Peyer's patch (tissue), 4 donors: Measurements from ENCODE around the gene PTCD2. TPM values are rescaled to one million over a fixed set of nuclear protein-coding genes. Genes with fewer than 3 reads are reported as not detected.

Source experiments
- DNase-seq, 3 donors: peaks; one replicate each; pipeline ENCODE4 v3.0.0-alpha.2; 2017 to 2019
- H3K27ac ChIP-seq, 4 donors: fragments of 200-600 bp; sonication (generic); one replicate each; pipeline ENCODE4 v1.5.1; 2016 to 2019
- H3K27me3 ChIP-seq, 2 donors: fragments of 200-600 bp; sonication (generic); one replicate each; pipeline ENCODE4 v1.5.1; 2019
- H3K36me3 ChIP-seq, 3 donors: fragments of 200-600 bp; sonication (generic); one replicate each; pipeline ENCODE4 v1.5.1; 2016 to 2019
- H3K4me1 ChIP-seq, 4 donors: fragments of 200-600 bp; sonication (generic); one replicate each; pipeline ENCODE4 v1.5.1; 2016 to 2019
- H3K4me3 ChIP-seq, 4 donors: fragments of 200-600 bp; sonication (generic); 1 replicate in 3 of 4; 2 replicates in 1 of 4; pipeline ENCODE4 v1.5.1; 2016 to 2019; ENCODE audit warnings: mild to moderate bottlenecking in 1 of 4
- H3K9me3 ChIP-seq, 4 donors: fragments of 200-600 bp; sonication (generic); one replicate each; pipeline ENCODE4 v1.5.1; 2016 to 2019; ENCODE audit warnings: mild to moderate bottlenecking in 1 of 4
- POLR2A ChIP-seq, 2 donors: fragments of 450-650 bp; IDR thresholded peaks; one replicate each; pipeline ENCODE4 v1.5.1; 2017; ENCODE audit warnings: antibody characterized with exemption in 2 of 2, mild to moderate bottlenecking in 2 of 2, moderate library complexity in 2 of 2
- total RNA-seq, 4 donors: library from RNA; depleted of rRNA; stranded (reverse); fragments of >200 nt; gene quantifications; one replicate each; pipeline ENCODE4 v1.1.0, GENCODE V29; 2016
- TF ChIP-seq, protein P1 (sequence below), 6 experiments: fragments of 450-650 bp in 4 of 6; fragments of 200-600 bp in 2 of 6; sonication (generic) in 1 of 6; IDR thresholded peaks; one replicate each; pipeline ENCODE4 v1.5.1; 2017 to 2019; ENCODE audit warnings: antibody characterized with exemption in 6 of 6, mild to moderate bottlenecking in 3 of 6, moderate library complexity in 1 of 6

PTCD2 gene
- total RNA-seq, 4 donors from 2014 or later, result 4.0 to 13.2 (median 8.7) TPM

DNA sequence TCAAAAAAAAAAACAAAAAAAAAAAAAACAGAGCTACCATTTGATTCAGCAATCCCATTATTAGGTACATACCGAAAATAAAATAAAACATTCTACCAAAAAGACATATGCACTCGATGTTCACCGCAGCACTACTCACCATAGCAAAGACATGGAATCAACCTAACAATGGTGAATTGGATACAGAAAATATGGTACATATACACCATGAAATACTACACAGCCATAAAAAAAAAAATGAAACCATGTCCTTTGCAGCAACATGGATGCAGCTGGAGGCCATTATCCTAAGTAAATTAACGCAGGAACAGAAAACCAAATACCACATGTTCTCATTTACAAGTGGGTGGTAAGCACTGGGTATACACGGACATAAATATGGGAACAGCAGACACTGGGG, 21.5 kb upstream of the PTCD2 start:
- Histone ChIP-seq H3K4me1 (no peaks in the 10 kb centered on the region), H3K9me3 (no peaks in the 10 kb centered on the region), H3K4me3 (no peak overlapping the region), H3K27me3 (no peaks in the 10 kb centered on the region), H3K27ac (no peak overlapping the region), H3K36me3 (no peaks in the 10 kb centered on the region)
- TF ChIP-seq, protein P1, sequence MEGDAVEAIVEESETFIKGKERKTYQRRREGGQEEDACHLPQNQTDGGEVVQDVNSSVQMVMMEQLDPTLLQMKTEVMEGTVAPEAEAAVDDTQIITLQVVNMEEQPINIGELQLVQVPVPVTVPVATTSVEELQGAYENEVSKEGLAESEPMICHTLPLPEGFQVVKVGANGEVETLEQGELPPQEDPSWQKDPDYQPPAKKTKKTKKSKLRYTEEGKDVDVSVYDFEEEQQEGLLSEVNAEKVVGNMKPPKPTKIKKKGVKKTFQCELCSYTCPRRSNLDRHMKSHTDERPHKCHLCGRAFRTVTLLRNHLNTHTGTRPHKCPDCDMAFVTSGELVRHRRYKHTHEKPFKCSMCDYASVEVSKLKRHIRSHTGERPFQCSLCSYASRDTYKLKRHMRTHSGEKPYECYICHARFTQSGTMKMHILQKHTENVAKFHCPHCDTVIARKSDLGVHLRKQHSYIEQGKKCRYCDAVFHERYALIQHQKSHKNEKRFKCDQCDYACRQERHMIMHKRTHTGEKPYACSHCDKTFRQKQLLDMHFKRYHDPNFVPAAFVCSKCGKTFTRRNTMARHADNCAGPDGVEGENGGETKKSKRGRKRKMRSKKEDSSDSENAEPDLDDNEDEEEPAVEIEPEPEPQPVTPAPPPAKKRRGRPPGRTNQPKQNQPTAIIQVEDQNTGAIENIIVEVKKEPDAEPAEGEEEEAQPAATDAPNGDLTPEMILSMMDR (IDR thresholded peaks at IDR 0.05), result no peak
- TF ChIP-seq POLR2A (IDR thresholded peaks at IDR 0.05), result no peak
- no peak for DNase-seq

DNA sequence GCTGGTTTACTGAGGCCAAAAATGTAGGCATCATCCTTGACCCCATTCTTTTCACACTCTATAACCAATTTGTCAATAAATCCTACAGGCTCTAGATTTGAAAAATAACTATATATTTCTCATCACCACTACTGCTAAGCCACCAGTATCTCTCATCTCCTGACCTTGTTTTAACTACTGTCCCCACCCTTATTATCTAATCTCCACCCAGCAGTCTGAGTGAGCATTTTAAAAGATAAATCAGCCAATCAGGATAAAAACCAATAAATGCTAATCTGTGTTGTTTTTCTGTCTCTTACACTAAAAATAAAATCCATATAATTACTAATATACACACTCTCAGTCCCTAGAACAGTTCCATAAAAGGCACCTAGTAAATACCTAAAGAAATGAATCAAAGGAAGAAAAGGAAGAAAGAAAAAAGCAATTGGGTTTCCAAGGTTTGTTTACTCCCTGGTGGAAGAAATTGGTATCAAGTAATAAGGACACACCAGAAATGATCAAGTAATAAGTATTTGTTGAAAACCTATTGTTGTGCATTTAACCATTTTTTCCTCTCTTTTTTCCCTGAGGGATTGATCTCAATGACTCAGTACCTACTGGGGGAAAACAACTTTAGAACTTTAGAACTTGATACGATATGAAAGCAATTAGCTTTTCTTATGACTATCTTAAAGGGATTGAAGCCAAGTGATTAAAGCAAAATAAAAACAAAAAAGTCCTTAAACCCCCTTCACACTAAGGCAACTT, 19.4 kb upstream of the PTCD2 start:
- no peak overlapping the region for H3K27ac ChIP-seq
- DNase-seq, result no peak
- H3K9me3 ChIP-seq, result no peaks in the 10 kb centered on the region
- H3K4me1 ChIP-seq, result no peaks in the 10 kb centered on the region
- no peaks in the 10 kb centered on the region for H3K36me3 ChIP-seq
- H3K4me3 ChIP-seq, result no peak overlapping the region
- TF ChIP-seq POLR2A (IDR thresholded peaks at IDR 0.05), result no peak
- TF ChIP-seq, protein P1 (IDR thresholded peaks at IDR 0.05), result no peak
- no peaks in the 10 kb centered on the region for H3K27me3 ChIP-seq

DNA sequence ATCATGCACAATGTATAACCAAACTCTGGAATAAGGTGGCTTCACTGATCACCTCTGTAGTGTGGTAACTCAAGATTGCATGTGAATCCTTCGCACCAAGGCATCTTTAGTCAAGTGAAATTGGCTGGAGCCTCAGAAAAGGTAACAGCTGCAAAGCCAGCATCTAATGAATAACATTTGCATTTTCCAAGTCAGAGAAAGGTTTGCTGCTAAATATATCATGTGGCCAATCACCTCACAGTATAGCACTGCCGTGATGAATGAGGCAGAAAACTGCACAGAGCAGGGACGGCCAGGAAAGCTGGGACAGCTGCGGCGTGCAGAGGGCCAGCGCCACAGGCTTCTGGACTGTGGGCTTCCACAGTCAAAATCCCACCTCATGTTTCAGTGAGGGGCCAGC, 18.6 kb upstream of the PTCD2 start:
- no peak for DNase-seq
- Histone ChIP-seq H3K4me3 (no peak overlapping the region), H3K4me1 (no peaks in the 10 kb centered on the region), H3K36me3 (no peaks in the 10 kb centered on the region), H3K9me3 (no peaks in the 10 kb centered on the region), H3K27me3 (no peaks in the 10 kb centered on the region), H3K27ac (no peak overlapping the region)
- TF ChIP-seq, protein P1 (IDR thresholded peaks at IDR 0.05), result no peak
- TF ChIP-seq POLR2A (IDR thresholded peaks at IDR 0.05), result no peak

DNA sequence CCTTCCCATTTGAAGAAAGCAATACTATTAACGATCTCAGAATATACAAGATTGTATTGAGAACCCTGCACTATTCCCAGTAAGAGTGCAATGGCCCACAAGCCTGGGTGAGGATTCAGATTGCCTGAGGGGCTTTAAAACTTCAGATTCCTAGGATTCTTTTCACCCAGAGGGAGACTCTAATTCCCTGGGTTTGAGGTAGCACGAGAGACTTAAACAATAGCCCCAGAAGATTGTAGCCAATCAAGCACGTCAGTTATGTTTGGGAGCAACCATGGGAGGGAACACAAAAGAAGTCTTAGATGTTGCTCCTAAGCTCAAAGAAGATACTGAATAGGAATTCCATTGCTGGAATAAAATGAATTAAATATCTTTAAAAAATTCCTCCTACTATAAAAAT, 18.0 kb upstream of the PTCD2 start:
- Histone ChIP-seq H3K27ac (no peak overlapping the region), H3K27me3 (no peaks in the 10 kb centered on the region), H3K36me3 (no peaks in the 10 kb centered on the region), H3K4me3 (no peak overlapping the region), H3K4me1 (peaks cover 0 to 4% (median 0%) of the 10 kb centered on the region in 4 donors), H3K9me3 (no peaks in the 10 kb centered on the region)
- no peak for TF ChIP-seq POLR2A (IDR thresholded peaks at IDR 0.05)
- TF ChIP-seq, protein P1 (IDR thresholded peaks at IDR 0.05), result no peak
- DNase-seq, result no peak

DNA sequence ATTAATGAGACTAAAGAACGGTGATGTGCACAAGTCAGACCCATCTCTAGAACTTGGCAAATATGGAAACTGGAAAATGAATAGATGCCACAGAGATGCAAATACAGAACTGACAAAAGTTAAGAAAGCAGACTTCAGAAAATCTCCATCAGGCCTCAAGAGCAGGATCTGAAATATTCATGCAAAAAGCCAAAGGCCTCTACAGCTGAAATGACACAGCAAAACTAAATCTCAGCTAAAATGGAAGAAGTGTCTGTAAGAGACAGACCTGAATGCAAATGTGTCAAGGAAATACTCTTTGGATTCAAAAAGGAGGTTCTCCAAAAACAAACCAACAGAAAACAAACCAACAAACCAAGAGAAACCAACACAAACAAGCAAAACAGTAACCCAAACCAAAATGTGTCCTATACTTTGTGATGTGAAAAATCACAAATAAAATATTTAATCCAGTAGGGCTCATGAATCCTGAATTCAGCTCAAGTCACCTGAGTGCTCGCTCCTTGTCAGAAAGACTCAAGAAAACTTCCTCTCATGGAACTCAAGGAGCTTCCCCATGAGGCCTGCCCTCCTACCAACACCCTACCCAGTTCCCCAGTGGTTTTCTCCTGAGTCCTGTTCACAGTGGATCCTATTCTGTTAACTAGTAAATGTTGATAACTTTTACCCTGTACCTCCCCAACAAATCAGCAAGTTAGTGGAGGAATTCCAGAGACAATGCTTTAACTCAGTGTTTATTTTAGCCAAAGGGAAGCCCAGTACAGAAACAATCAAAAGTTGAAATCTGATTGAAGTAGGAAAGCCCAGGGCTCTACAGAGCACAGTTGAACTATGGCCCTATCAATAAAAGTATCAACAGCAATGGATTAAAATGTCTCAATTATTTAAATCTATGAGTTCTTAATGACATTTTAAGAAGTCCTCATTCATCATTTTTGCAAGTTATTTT, 14.7 kb upstream of the PTCD2 start:
- Histone ChIP-seq H3K4me1 (peaks cover 0 to 13% (median 0%) of the 10 kb centered on the region in 4 donors), H3K27me3 (no peaks in the 10 kb centered on the region), H3K27ac (no peak overlapping the region), H3K36me3 (peaks cover 0 to 4% (median 0%) of the 10 kb centered on the region in 3 donors), H3K9me3 (no peaks in the 10 kb centered on the region), H3K4me3 (no peak overlapping the region)
- no peak for TF ChIP-seq POLR2A (IDR thresholded peaks at IDR 0.05)
- TF ChIP-seq, protein P1 (IDR thresholded peaks at IDR 0.05), result no peak
- DNase-seq, result no peak
